ENCODE results near the gene ELFN2. TPM values are rescaled to one million over a fixed set of nuclear protein-coding genes. Genes with fewer than 3 reads are reported as not detected.
"Not testable (repeated sequence)": the region's sequence is repeated elsewhere in the genome, so short reads cannot be mapped to it uniquely, and the experiment has no call there.

Gene ELFN2
- total RNA-seq, 1 donor from 2014 or later = 0.09 TPM

- DNase-seq = no peak
- H3K36me3 Mint-ChIP-seq (ENCODE audit: low read depth) = no peaks in the 10 kb centered on the region
- intact Hi-C loops (cut with micrococcal nuclease) = no loop called here
- peaks cover 4% of the 10 kb centered on the region for H3K4me1 Mint-ChIP-seq
- no peak overlapping the region for H3K27ac Mint-ChIP-seq
- H3K4me3 Mint-ChIP-seq = no peak overlapping the region
- H3K27me3 Mint-ChIP-seq = no peaks in the 10 kb centered on the region
- H3K9me3 Mint-ChIP-seq = no peaks in the 10 kb centered on the region
Measured at GRCh38 chr22:37406441-37407235, 20.6 kb downstream of the ELFN2 start.

- DNase-seq = no peak
- Mint-ChIP-seq H3K9me3 (no peaks in the 10 kb centered on the region), H3K36me3 (ENCODE audit: low read depth) (no peaks in the 10 kb centered on the region), H3K27me3 (no peaks in the 10 kb centered on the region), H3K27ac (no peak overlapping the region), H3K4me3 (no peak overlapping the region), H3K4me1 (no peaks in the 10 kb centered on the region)
- intact Hi-C loops (cut with micrococcal nuclease) = no loop called here
Measured at GRCh38 chr22:37404091-37404490, 23.2 kb downstream of the ELFN2 start.

- H3K36me3 Mint-ChIP-seq (ENCODE audit: low read depth) = no peaks in the 10 kb centered on the region
- no peaks in the 10 kb centered on the region for H3K9me3 Mint-ChIP-seq
- H3K27ac Mint-ChIP-seq = no peak overlapping the region
- H3K4me1 Mint-ChIP-seq = no peaks in the 10 kb centered on the region
- no peaks in the 10 kb centered on the region for H3K27me3 Mint-ChIP-seq
- intact Hi-C loops (cut with micrococcal nuclease) = no loop called here
- no peak overlapping the region for H3K4me3 Mint-ChIP-seq
- DNase-seq = no peak
Measured at GRCh38 chr22:37403267-37403960, 23.9 kb downstream of the ELFN2 start.

- no peak for DNase-seq
- Mint-ChIP-seq H3K27ac (no peak overlapping the region), H3K4me3 (no peak overlapping the region), H3K27me3 (no peaks in the 10 kb centered on the region), H3K9me3 (no peaks in the 10 kb centered on the region), H3K36me3 (ENCODE audit: low read depth) (no peaks in the 10 kb centered on the region), H3K4me1 (no peaks in the 10 kb centered on the region)
- intact Hi-C loops (cut with micrococcal nuclease) = no loop called here
Measured at GRCh38 chr22:37402184-37402506, 25.1 kb downstream of the ELFN2 start.

- no peak overlapping the region for H3K27ac Mint-ChIP-seq
- no peak for DNase-seq
- intact Hi-C loops (cut with micrococcal nuclease) = no loop called here
- no peaks in the 10 kb centered on the region for H3K27me3 Mint-ChIP-seq
- H3K4me1 Mint-ChIP-seq = no peaks in the 10 kb centered on the region
- no peaks in the 10 kb centered on the region for H3K36me3 Mint-ChIP-seq (ENCODE audit: low read depth)
- H3K4me3 Mint-ChIP-seq = no peak overlapping the region
- no peaks in the 10 kb centered on the region for H3K9me3 Mint-ChIP-seq
Measured at GRCh38 chr22:37401401-37402183, 25.7 kb downstream of the ELFN2 start.

- Mint-ChIP-seq H3K4me3 (no peak overlapping the region), H3K27me3 (no peaks in the 10 kb centered on the region), H3K4me1 (no peaks in the 10 kb centered on the region), H3K27ac (no peak overlapping the region), H3K36me3 (ENCODE audit: low read depth) (no peaks in the 10 kb centered on the region), H3K9me3 (no peaks in the 10 kb centered on the region)
- no peak for DNase-seq
- intact Hi-C loops (cut with micrococcal nuclease) = no loop called here
Measured at GRCh38 chr22:37400719-37401118, 26.6 kb downstream of the ELFN2 start.

- H3K4me1 Mint-ChIP-seq; H3K36me3 Mint-ChIP-seq (ENCODE audit: low read depth); H3K9me3 Mint-ChIP-seq; H3K4me3 Mint-ChIP-seq; intact Hi-C loops (cut with micrococcal nuclease); H3K27me3 Mint-ChIP-seq; DNase-seq; H3K27ac Mint-ChIP-seq: not testable (repeated sequence)
Measured at GRCh38 chr22:37399457-37399856, 27.8 kb downstream of the ELFN2 start.

GRCh38 chr22:37397226-37397625 is 30.1 kb downstream of the ELFN2 start:
- no peaks in the 10 kb centered on the region for H3K36me3 Mint-ChIP-seq (ENCODE audit: low read depth)
- no peaks in the 10 kb centered on the region for H3K9me3 Mint-ChIP-seq
- no peaks in the 10 kb centered on the region for H3K27me3 Mint-ChIP-seq
- H3K4me1 Mint-ChIP-seq = no peaks in the 10 kb centered on the region
- no peak for DNase-seq
- intact Hi-C loops (cut with micrococcal nuclease) = no loop called here
- no peak overlapping the region for H3K4me3 Mint-ChIP-seq
- no peak overlapping the region for H3K27ac Mint-ChIP-seq

GRCh38 chr22:37396488-37397084 is 30.7 kb downstream of the ELFN2 start:
- no peak overlapping the region for H3K4me3 Mint-ChIP-seq
- no peaks in the 10 kb centered on the region for H3K9me3 Mint-ChIP-seq
- H3K27ac Mint-ChIP-seq = no peak overlapping the region
- no peak for DNase-seq
- no peaks in the 10 kb centered on the region for H3K36me3 Mint-ChIP-seq (ENCODE audit: low read depth)
- intact Hi-C loops (cut with micrococcal nuclease) = no loop called here
- H3K27me3 Mint-ChIP-seq = no peaks in the 10 kb centered on the region
- no peaks in the 10 kb centered on the region for H3K4me1 Mint-ChIP-seq

GRCh38 chr22:37394341-37394740 is 32.9 kb downstream of the ELFN2 start:
- no peak for DNase-seq
- intact Hi-C loops (cut with micrococcal nuclease) = no loop called here
- Mint-ChIP-seq H3K4me1 (no peaks in the 10 kb centered on the region), H3K27me3 (no peaks in the 10 kb centered on the region), H3K4me3 (no peak overlapping the region), H3K9me3 (no peaks in the 10 kb centered on the region), H3K36me3 (ENCODE audit: low read depth) (no peaks in the 10 kb centered on the region), H3K27ac (no peak overlapping the region)

GRCh38 chr22:37393746-37394145 is 33.5 kb downstream of the ELFN2 start:
- Mint-ChIP-seq H3K4me3 (no peak overlapping the region), H3K27me3 (no peaks in the 10 kb centered on the region), H3K4me1 (no peaks in the 10 kb centered on the region), H3K9me3 (no peaks in the 10 kb centered on the region), H3K27ac (no peak overlapping the region), H3K36me3 (ENCODE audit: low read depth) (no peaks in the 10 kb centered on the region)
- DNase-seq = no peak
- intact Hi-C loops (cut with micrococcal nuclease) = no loop called here

- no peak overlapping the region for H3K4me3 Mint-ChIP-seq
- intact Hi-C loops (cut with micrococcal nuclease) = no loop called here
- H3K27me3 Mint-ChIP-seq = peaks cover 2% of the 10 kb centered on the region
- no peak for DNase-seq
- H3K36me3 Mint-ChIP-seq (ENCODE audit: low read depth) = no peaks in the 10 kb centered on the region
- H3K9me3 Mint-ChIP-seq = no peaks in the 10 kb centered on the region
- H3K27ac Mint-ChIP-seq = no peak overlapping the region
- H3K4me1 Mint-ChIP-seq = no peaks in the 10 kb centered on the region
Measured at GRCh38 chr22:37392721-37393328, 34.5 kb downstream of the ELFN2 start.

- Mint-ChIP-seq H3K4me1 (no peaks in the 10 kb centered on the region), H3K36me3 (ENCODE audit: low read depth) (no peaks in the 10 kb centered on the region), H3K4me3 (no peak overlapping the region), H3K9me3 (no peaks in the 10 kb centered on the region), H3K27me3 (peaks cover 2% of the 10 kb centered on the region), H3K27ac (no peak overlapping the region)
- no peak for DNase-seq
- intact Hi-C loops (cut with micrococcal nuclease) = no loop called here
Measured at GRCh38 chr22:37391702-37392101, 35.6 kb downstream of the ELFN2 start.

All from activated CD4-positive, alpha-beta T cell treated with anti-CD3 and anti-CD28 coated beads, Interleukin-2, amount 10 ng/mL, durations not matched to agents 24 days and 14 days (primary cell).